ENCODE measurements around the gene BTG1. TPM values are rescaled to one million over a fixed set of nuclear protein-coding genes. Genes with fewer than 3 reads are reported as not detected.

The BTG1 gene
- total RNA-seq, 2 donors from 2014 or later, result 30.4 to 34.1 TPM

DNA sequence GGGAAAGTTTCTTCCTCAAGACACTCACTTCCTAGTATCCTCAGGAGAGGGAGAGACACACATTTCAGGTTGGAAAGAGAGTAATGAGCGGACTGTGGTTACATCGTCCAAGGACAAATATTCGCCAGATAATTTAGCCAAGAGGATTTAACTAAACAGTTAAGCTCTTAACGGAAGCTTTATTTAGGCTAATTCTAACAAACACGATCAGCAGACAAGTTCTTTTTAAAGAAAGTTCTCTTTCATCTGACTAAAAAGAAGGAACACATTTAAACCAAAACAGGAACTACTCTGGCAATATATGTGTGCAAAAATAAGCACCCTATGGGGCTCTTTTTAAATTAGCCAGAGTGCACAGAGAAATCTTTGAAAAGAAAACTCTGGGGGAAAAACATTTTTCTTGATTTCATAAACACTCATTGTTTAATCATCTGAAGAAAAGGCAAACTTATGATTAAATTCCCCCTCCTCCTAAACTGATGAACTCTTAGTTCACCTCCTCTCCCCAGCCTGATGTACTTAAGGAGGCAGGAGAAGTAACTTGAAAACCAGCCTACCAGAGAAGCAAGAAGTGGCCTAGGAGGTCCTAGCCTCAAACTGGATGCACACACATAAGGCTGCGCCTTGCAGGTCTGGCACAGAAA, 13.3 kb upstream of the BTG1 start:
- H3K27me3 Mint-ChIP-seq (ENCODE audit: insufficient read depth), result no peaks in the 10 kb centered on the region
- no peak for DNase-seq
- no peaks in the 10 kb centered on the region for H3K9me3 Mint-ChIP-seq
- peaks cover 3% of the 10 kb centered on the region for H3K4me1 ChIP-seq (ENCODE audit: control insufficient read depth, insufficient read depth, low read length)
- H3K9me3 ChIP-seq (ENCODE audit: control insufficient read depth, low read length), result no peaks in the 10 kb centered on the region
- H3K4me3 Mint-ChIP-seq, result no peak overlapping the region
- no peak overlapping the region for H3K4me3 ChIP-seq (ENCODE audit: low read length)
- peaks cover 5% of the 10 kb centered on the region for H3K4me1 Mint-ChIP-seq
- WGBS, 2 experiments (ENCODE audit: insufficient coverage in 1 of 2, insufficient read length in 1 of 2), result 91 to 92% methylated on average over 5 to 6 of the region's 6 CpGs
- no peak overlapping the region for H3K27ac Mint-ChIP-seq
- no peak overlapping the region for H3K27ac ChIP-seq (ENCODE audit: low read depth, low read length)
- no peaks in the 10 kb centered on the region for H3K36me3 Mint-ChIP-seq (ENCODE audit: low read depth)
- H3K27me3 ChIP-seq (ENCODE audit: control insufficient read depth, insufficient read depth, low read length, poor library complexity, severe bottlenecking), result no peaks in the 10 kb centered on the region
- H3K36me3 ChIP-seq (ENCODE audit: control insufficient read depth, insufficient read depth, low read length), result no peaks in the 10 kb centered on the region
- TF ChIP-seq, protein P1, sequence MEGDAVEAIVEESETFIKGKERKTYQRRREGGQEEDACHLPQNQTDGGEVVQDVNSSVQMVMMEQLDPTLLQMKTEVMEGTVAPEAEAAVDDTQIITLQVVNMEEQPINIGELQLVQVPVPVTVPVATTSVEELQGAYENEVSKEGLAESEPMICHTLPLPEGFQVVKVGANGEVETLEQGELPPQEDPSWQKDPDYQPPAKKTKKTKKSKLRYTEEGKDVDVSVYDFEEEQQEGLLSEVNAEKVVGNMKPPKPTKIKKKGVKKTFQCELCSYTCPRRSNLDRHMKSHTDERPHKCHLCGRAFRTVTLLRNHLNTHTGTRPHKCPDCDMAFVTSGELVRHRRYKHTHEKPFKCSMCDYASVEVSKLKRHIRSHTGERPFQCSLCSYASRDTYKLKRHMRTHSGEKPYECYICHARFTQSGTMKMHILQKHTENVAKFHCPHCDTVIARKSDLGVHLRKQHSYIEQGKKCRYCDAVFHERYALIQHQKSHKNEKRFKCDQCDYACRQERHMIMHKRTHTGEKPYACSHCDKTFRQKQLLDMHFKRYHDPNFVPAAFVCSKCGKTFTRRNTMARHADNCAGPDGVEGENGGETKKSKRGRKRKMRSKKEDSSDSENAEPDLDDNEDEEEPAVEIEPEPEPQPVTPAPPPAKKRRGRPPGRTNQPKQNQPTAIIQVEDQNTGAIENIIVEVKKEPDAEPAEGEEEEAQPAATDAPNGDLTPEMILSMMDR (conservative IDR thresholded peaks at IDR 0.05), result no peak
- H3K9ac ChIP-seq (ENCODE audit: extremely low read depth, low read length, poor library complexity, severe bottlenecking), result no peak overlapping the region

- no peaks in the 10 kb centered on the region for H3K9me3 Mint-ChIP-seq
- H3K36me3 Mint-ChIP-seq (ENCODE audit: low read depth), result no peaks in the 10 kb centered on the region
- Histone ChIP-seq H3K27ac (ENCODE audit: low read depth, low read length) (no peak overlapping the region), H3K27me3 (ENCODE audit: control insufficient read depth, insufficient read depth, low read length, poor library complexity, severe bottlenecking) (no peaks in the 10 kb centered on the region), H3K4me1 (ENCODE audit: control insufficient read depth, insufficient read depth, low read length) (peaks cover 3% of the 10 kb centered on the region), H3K4me3 (ENCODE audit: low read length) (no peak overlapping the region), H3K36me3 (ENCODE audit: control insufficient read depth, insufficient read depth, low read length) (no peaks in the 10 kb centered on the region), H3K9ac (ENCODE audit: extremely low read depth, low read length, poor library complexity, severe bottlenecking) (no peak overlapping the region), H3K9me3 (ENCODE audit: control insufficient read depth, low read length) (no peaks in the 10 kb centered on the region)
- DNase-seq, result no peak
- 92 to 97% methylated on average over 6 of the region's 6 CpGs for WGBS, 2 experiments (ENCODE audit: insufficient coverage in 1 of 2, insufficient read length in 1 of 2)
- H3K4me3 Mint-ChIP-seq, result no peak overlapping the region
- H3K27me3 Mint-ChIP-seq (ENCODE audit: insufficient read depth), result no peaks in the 10 kb centered on the region
- H3K4me1 Mint-ChIP-seq, result peaks cover 5% of the 10 kb centered on the region
- H3K27ac Mint-ChIP-seq, result no peak overlapping the region
- TF ChIP-seq, protein P1 (conservative IDR thresholded peaks at IDR 0.05), result no peak
Observed at GRCh38 chr12:92156704-92157395, 11.2 kb upstream of the BTG1 start.

- Mint-ChIP-seq H3K36me3 (ENCODE audit: low read depth) (no peaks in the 10 kb centered on the region), H3K4me1 (peaks cover 5% of the 10 kb centered on the region), H3K27me3 (ENCODE audit: insufficient read depth) (no peaks in the 10 kb centered on the region), H3K9me3 (no peaks in the 10 kb centered on the region), H3K4me3 (no peak overlapping the region), H3K27ac (no peak overlapping the region)
- Histone ChIP-seq H3K9me3 (ENCODE audit: control insufficient read depth, low read length) (no peaks in the 10 kb centered on the region), H3K9ac (ENCODE audit: extremely low read depth, low read length, poor library complexity, severe bottlenecking) (no peak overlapping the region), H3K27ac (ENCODE audit: low read depth, low read length) (no peak overlapping the region), H3K36me3 (ENCODE audit: control insufficient read depth, insufficient read depth, low read length) (no peaks in the 10 kb centered on the region), H3K27me3 (ENCODE audit: control insufficient read depth, insufficient read depth, low read length, poor library complexity, severe bottlenecking) (no peaks in the 10 kb centered on the region), H3K4me1 (ENCODE audit: control insufficient read depth, insufficient read depth, low read length) (peaks cover 3% of the 10 kb centered on the region), H3K4me3 (ENCODE audit: low read length) (no peak overlapping the region)
- 92 to 100% methylated on average over 1 to 2 of the region's 2 CpGs for WGBS, 2 experiments (ENCODE audit: insufficient coverage in 1 of 2, insufficient read length in 1 of 2)
- DNase-seq, result no peak
- TF ChIP-seq, protein P1 (conservative IDR thresholded peaks at IDR 0.05), result no peak
Observed at GRCh38 chr12:92156139-92156538, 10.5 kb upstream of the BTG1 start.

Data from endodermal cell (in vitro differentiated cells).